ENCODE results near the gene FNBP1.

The FNBP1 gene

GRCh38 chr9:129884220-129885017 lies 158.6 kb downstream of the FNBP1 start:
- TF ChIP-seq CTCF (IDR thresholded peaks at IDR 0.05; ENCODE audit: extremely low read depth, insufficient read depth, missing control alignments), result no peak
- in situ Hi-C loops (cut with MboI; ENCODE audit: low pct_unique_long_range_greater_than_20kb, low sequenced_read_pairs, unreplicated experiment), result no loop called here

GRCh38 chr9:129881547-129882324 lies 161.3 kb downstream of the FNBP1 start:
- no peak for TF ChIP-seq CTCF (IDR thresholded peaks at IDR 0.05; ENCODE audit: extremely low read depth, insufficient read depth, missing control alignments)
- in situ Hi-C loops (cut with MboI; ENCODE audit: low pct_unique_long_range_greater_than_20kb, low sequenced_read_pairs, unreplicated experiment), result no loop called here
- no peak for DNase-seq (ENCODE audit: low spot score)

More at GRCh38 chr9:129884220-129885017, 158.6 kb downstream of the FNBP1 start:
- DNase-seq (ENCODE audit: low spot score), result peak; percentile 90

- DNase-seq (ENCODE audit: low spot score), result no peak
- in situ Hi-C loops (cut with MboI; ENCODE audit: low pct_unique_long_range_greater_than_20kb, low sequenced_read_pairs, unreplicated experiment), result no loop called here
- TF ChIP-seq CTCF (IDR thresholded peaks at IDR 0.05; ENCODE audit: extremely low read depth, insufficient read depth, missing control alignments), result no peak
Observed at GRCh38 chr9:129880654-129881546, 162.1 kb downstream of the FNBP1 start.

- TF ChIP-seq CTCF (IDR thresholded peaks at IDR 0.05; ENCODE audit: extremely low read depth, insufficient read depth, missing control alignments), result no peak
- in situ Hi-C loops (cut with MboI; ENCODE audit: low pct_unique_long_range_greater_than_20kb, low sequenced_read_pairs, unreplicated experiment), result no loop called here
- no peak for DNase-seq (ENCODE audit: low spot score)
Observed at GRCh38 chr9:129879991-129880653, 162.9 kb downstream of the FNBP1 start.

- no peak for TF ChIP-seq CTCF (IDR thresholded peaks at IDR 0.05; ENCODE audit: extremely low read depth, insufficient read depth, missing control alignments)
- in situ Hi-C loops (cut with MboI; ENCODE audit: low pct_unique_long_range_greater_than_20kb, low sequenced_read_pairs, unreplicated experiment), result no loop called here
- no peak for DNase-seq (ENCODE audit: low spot score)
Observed at GRCh38 chr9:129879103-129879699, 163.8 kb downstream of the FNBP1 start.

All from GM13977 (cell line).